Activated CD4-positive, alpha-beta T cell treated with anti-CD3 and anti-CD28 coated beads, Interleukin-2, amount 50 U/mL, for 1 hour (primary cell): ENCODE data around the gene AGO3.

Experiments
- DNase-seq: peaks from one replicate; pipeline ENCODE4 v3.0.0-alpha.2; 2020

Gene AGO3

DNA sequence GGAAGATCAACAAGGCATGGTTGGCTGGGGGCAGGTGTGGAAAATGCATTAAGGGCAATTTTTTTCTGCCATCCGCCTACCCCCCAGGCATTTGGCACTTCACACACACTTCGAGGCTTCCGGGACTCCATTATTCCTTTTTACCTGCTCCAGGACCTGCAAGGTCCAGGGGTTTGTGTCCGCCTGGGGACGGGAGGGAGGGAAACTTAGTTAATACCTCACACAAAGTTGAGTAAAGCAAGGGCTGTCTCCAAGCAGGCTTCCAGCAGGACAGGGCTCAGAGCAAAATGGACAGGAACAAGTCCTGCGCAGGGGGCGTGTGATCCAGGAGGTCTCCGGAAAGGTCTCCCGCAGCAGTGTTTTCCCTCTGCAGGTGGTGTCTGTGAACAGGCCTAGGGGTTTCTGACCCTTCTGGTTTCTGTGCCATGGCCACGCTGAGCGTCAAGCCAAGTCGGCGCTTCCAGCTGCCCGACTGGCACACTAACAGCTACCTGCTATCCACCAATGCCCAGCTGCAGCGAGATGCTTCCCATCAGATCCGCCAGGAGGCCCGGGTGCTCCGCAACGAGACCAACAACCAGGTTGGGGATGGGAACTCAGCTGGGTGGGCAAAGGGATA is 153.7 kb downstream of the AGO3 start:
- no peak for DNase-seq

DNA sequence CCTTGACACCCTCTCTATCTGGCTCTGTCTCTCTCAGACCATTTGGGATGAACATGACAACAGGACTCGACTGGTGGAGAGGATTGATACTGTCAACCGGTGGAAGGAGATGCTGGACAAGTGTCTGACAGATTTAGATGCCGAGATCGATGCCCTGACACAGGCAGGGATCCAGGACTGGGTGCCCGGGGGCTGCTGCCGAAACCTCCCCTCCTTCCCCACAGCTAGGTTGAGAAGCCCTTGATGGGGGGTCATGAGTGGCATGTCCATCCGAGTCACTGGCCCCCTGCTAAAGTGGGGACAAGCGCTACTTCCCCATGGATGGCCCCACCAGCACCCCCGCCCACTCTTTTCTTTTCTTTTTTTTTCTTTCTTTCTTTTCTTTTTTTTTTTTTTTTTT is 154.2 kb downstream of the AGO3 start:
- DNase-seq: no peak

DNA sequence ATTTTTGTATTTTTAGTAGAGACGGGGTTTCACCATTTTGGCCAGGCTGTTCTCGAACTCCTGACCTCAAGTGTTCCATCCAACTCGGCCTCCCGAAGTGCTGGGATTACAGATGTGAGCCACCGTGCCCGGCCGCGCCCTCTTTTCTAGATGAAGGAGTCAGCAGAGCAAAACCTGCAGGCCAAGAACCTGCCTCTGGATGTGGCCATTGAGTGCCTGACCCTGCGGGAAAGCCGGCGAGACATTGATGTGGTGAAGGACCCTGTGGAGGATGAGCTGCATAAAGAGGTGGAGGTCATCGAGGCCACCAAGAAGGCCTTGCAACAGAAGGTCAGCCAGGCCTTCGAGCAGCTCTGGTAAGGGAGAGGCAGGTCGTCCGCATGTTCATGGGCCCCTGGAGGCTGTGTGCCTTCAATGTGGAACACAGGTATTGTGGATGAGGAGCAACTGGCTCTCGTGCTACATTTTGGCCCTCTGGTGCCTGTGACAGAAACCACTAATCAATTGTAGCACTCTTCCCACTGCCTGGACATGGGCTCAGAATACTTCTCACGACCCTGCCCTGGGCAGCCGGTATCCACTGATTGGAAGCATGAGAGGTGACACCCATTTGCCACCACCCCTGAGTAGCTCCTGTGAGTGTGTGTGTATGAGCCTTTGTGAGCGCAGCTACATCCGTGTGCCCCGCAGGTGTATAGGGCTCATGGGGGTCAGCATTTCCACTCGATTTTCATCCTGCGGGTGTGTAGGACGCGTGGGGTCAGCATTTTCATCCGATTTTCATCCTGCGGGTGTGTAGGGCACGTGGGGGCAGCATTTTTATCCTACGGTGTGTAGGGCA is 155.0 kb downstream of the AGO3 start:
- DNase-seq: no peak

DNA sequence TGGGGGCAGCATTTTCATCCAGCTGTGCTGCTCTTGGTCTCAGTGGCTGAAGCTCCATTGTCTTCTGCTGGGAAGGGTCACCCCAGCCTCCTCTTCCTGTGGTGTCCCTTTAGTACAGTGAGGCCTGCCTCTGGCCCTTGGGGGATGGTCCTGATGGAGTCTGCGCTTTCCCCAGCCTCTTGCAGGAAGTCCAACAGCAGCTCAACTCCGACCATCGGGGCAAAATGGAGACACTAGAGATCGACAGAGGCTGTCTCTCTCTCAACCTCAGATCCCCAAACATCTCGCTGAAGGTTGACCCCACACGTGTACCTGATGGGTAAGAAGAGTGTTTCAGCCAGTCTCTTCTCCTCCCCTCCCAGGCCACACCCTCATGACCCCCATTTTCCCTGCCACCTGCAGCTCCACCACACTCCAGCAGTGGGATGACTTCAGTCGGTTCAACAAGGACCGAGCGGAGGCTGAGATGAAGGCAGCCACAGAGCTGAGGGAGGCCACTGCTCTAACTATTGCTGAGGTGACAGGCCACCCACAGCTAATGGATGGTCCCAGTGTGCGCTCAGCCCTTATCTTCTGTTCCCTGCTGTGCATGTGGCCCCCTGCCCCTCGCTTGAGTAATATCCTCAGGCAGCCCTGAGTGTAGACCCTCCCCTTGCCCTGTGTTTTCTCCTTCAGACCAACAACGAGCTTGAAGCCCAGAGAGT is 155.8 kb downstream of the AGO3 start:
- no peak for DNase-seq

DNA sequence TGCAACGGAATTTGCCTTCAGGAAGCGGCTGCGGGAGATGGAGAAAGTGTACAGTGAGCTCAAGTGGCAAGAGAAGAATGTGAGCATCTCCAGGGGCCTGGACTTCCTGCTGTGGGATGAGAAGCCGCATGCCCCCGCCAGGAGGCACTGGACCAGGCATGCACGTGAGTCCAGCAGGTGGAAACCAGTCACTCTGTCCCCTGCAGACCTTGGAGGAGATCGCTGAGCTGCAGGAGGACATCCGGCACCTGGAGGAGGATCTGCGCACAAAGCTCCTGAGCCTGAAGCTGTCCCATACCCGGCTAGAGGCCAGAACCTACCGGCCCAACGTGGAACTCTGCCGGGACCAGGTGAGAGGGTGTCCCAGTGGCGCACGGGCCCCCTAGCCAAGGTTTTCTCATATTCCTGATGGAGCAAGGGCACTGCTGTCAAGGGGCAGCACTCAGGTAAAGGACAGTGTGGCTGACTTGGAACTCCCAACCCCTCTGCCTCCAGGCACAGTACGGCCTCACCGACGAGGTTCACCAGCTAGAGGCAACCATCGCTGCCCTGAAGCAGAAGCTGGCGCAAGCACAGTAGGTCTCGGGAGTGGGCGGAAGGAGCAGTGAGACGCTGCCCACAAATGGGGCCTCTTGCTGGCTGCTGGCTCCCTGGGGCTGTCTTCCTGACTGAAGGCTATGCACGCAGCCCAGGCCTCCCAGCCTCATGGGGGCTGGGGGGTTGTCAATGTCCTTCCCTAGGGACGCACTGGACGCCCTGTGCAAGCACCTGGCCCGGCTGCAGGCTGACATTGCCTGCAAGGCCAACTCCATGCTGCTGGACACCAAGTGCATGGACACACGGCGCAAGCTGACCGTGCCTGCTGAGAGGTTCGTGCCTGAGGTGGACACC is 156.6 kb downstream of the AGO3 start:
- DNase-seq: no peak

DNA sequence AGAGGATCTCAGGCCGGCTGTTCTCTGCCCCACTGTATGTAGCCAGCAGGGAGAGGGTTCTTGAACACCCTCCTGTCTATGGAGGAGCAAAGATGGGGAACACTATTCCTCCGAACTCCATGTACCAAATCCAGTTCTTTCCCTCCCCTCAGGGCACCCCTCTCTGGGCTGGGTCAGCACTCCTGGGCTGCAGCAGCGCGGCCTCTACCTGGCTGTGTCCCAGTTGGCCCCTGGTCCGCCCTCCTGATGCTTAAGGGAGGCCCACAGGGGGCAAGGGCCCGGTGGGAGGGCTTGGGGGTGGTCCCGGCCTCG is 157.3 kb downstream of the AGO3 start:
- DNase-seq: no peak

DNA sequence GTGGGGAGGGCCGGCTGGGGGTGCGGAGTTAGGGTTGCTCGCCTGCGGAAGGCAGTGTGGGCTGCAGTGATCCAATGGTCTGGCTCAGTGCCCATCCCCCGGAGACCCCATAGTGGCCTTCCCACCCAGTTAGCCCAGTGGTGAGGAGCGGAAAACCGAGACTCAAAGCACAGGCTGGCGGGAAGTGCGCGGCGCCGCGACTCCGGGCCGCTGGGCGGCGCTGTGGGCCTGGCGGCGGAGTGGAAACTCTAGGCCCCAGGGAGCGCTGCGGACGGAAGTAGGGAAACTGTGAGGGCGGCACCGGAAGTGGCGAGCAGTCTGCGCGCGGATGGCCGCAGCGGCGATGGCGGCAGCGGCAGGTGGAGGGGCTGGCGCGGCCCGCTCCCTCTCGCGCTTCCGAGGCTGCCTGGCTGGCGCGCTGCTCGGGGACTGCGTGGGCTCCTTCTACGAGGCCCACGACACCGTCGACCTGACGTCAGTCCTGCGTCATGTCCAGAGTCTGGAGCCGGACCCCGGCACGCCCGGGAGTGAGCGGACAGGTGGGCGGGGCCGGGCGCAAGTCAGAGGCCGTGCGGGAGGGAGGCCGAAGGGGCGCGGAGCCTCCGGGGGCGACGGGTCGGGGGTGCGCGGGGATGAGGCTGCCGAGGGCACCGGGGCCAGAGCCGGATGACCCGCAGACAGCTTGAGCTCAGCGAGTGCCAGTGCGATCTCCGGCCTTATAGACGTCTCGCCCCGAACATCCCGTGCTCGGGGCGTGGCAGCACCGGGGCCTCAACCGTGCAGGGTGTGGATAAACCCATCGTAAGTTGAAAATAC is 157.9 kb downstream of the AGO3 start, which contains the start of gene ADPRS:
ADPRS (plus strand) TSS at position 316 of the 816 bp plus-strand sequence; CDS start at position 329, 13 bp downstream.
- peak; percentile 87 for DNase-seq

DNA sequence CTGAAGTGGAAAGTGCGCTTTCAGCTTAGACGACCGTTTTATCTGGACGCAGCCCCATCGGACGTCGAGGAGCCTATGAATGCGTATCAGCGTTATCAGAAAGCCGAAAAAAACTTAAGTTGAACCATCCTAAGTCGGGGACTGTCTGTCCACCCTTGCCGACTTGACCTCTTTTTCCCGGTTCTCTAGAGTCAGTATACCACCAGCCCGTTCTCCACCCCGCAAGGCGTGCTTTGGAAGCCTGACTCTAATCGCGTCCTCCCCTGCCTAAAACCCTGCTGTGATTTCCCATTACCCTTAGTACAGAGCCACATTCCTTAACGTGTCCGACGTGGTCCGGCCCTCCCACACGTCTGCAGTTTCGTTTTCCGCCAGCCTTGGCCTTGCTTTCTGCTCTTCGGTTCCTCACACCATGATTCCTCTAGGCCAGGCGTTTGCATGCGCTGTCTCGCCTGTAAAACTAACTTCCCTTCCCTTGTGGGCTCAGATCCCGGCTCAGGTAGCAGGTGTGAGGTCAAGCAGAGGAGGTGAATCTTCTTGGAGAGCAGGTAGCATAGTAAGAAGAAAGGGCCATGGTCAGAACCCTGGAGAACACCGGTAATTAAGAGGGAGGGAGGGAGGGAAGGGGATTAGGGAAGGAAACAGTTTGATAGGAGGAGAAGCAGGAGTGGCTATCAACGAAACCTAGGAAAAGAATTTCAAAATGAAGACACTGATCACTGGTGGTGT is 158.7 kb downstream of the AGO3 start:
- no peak for DNase-seq

DNA sequence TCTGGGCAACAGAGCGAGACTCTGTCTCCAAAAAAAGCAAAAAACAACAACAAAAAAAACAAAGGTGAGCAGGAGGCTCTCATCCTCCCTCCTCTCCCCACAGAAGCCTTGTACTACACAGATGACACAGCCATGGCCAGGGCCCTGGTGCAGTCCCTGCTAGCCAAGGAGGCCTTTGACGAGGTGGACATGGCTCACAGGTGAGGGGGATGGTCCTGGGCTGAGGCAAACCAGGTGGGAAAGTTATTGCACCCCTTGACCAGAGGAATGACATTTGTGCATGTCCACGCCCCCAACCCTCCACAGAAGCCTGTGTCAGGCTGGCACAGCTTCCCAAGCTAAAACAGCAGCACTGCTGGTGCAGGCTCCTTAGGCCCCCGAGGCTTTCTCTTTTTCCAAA is 160.2 kb downstream of the AGO3 start:
- DNase-seq: no peak

DNA sequence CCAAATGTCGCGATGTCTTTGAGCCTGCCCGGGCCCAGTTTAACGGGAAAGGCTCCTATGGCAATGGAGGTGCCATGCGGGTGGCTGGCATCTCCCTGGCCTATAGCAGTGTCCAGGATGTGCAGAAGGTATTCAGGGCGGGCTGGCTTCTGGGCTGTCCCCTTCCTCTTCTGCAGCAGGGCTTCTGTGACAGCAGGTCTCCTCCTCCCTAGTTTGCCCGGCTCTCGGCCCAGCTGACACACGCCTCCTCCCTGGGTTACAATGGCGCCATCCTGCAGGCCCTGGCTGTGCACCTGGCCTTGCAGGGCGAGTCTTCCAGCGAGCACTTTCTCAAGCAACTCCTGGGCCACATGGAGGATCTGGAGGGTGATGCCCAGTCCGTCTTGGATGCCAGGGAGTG is 160.8 kb downstream of the AGO3 start:
- no peak for DNase-seq

DNA sequence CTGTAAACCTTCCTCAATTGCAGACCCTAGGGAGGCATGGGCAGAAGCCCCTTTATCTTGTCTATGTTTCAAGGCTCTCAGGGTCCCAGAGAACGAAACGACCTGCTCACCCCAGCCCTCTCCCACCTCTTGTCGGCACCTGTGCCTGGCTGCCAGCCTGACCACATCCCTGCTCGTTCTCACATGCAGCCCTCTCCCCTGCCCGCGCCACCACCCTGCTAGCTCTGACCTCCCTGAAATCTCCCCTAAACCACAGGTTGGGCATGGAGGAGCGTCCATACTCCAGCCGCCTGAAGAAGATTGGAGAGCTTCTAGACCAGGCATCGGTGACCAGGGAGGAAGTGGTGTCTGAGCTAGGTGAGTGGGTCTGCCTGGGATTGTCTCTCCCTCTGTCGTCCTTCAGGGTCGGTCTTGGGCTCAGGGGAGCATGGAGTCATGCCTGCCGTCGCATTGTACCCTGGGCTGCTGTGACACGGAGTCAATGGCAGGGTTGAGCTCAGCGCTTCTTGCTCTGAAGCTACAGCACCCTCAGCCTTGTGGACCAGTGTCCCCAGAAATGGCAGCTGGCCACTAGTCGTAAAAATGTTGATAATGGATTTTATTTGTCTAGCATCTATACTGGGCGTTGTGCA is 161.4 kb downstream of the AGO3 start:
- DNase-seq: no peak

DNA sequence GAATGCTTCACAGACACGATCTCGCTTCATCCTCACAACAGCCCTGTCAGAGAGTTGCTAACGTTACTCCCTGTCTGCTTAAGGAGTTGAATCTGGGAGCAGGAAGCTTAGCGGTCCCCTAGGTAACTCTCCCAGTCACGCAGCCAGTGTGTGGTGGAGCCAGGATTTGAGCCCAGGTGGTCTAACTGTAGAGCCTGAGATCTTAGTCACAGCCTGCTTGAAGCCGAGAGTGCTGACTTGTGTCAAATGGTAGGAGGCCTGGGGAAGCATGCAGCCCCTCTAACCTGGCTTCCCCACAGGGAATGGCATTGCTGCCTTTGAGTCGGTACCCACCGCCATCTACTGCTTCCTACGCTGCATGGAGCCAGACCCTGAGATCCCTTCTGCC is 161.9 kb downstream of the AGO3 start:
- DNase-seq: no peak

DNA sequence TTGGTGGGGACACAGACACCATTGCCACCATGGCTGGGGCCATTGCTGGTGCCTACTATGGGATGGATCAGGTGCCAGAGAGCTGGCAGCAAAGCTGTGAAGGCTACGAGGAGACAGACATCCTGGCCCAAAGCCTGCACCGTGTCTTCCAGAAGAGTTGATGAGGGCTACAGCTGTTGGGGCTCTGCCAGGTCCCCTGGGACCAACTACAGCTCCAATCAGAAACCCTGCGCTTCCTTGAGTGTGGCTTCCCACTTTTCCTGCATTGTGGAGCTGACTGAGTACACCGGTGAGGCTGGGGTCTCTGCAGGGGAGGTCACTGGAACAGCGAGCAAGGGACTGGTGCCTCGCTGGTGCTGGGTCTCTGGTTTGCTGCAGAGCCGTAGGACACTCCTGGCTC is 162.3 kb downstream of the AGO3 start:
- no peak for DNase-seq

DNA sequence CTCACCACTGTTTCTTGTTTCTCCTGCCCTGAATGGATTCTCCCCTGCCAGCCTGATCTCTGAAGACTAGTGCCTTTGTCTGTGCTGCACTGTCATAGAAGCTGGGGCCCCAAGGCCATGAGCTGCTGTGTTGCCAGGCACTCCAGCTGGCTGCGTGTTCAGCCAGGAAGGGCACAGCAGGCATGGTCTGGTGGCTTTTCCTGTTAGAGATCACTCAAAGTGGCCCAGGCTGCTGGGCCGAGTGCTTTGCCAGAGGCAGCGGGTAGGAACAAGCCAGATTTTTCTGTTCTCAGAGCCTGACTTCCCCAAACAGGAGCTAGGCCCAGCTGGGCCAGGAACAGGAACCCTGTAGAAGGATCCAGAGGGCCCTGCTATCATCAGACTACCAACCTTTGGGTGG is 163.0 kb downstream of the AGO3 start:
- DNase-seq: no peak

DNA sequence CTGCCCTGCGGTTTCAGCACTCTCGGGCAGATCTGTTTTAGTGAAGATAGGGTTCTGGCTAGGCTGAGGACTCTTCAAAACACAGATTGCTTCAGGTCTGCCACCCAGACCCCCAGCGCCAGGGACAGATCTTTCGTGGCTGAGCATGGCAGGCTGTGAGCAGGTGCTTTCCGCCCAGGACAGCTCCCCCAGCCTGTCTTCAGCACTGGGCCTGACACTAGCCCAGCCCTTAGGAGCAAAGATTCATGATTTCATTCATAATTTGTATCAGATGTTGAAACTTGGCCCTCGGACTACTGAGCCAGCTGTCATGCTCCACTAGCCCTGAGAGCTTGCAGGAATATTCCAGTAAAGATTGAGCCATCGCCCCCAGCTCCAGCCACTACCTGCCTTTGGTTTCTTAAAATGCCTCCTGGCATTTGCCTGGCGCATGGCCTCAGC is 163.7 kb downstream of the AGO3 start:
- DNase-seq: no peak

DNA sequence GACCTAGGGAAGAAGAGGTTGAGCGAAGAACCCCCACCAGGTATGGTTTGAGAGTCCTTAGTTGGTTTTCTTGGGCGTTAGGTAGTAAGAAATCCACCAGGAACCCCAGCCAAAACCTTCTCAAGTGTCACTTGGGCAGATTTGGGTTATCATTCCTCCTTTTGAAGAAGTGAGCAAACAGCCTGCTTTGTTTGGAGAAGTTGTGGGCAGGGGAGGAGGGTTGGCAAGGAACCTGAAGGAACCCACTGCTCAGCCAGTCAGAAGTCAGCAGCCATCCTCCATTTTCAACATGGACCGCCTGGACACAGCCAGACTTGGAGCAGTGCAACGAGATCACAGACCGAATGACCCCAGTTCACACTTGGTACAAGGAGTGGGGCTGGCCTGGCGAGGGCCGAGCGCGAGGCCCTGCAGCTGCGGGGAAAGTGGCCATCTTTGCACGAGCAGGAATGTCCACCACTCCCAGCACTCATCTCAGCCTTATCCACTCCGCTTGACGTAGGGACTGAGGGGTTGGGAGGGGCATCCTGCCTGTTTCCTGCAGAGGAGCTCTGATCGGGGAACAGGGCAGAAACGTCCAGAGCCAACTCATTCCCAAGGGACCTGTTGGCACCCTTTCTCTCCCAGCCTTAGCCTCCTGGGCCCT is 165.0 kb downstream of the AGO3 start:
- DNase-seq: no peak

DNA sequence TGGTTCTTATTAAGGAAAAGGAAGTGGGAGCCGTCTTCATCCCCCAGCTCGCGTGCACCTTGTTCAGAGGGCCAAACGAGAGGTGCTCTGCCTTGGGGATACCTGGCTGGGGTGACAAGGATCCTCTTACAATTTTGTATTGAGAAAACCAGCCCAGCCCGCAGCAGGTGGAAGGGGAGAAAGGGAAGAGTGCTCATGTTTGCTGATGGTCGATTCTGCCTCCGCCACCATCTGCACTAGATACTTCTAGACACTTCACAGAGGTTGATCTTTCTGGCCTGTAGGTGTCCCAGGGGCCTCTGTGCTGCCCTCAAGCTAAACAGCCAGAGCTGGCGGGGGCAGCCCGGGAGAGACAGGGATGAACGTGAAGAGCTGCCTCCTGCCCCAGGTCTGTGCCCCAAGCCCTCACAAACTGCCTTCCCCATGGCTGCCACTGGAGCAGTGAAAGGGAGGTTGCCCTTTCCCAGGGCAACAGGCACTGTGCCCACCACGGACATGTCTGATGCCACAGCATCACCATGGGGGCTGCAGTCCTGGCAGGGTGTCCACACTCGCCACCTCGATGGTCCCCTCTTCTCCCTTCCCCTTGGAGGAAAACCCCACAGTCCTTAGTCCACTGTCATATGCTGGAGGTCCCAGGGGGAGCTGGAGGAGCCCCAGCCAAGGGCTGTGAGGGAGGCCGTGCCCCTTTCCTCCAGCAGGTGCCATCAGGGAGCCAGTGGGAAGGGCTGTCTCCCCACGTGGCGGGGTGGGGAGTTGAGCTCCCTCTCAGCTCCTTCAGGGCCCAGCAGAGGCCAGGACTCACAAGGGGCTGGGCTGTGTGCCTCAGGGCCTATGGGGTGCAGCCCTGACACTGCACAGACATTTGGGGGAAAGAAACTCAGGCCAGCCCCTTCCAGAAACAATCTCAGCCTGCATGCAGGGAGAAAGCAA is 165.9 kb downstream of the AGO3 start:
- DNase-seq: no peak

DNA sequence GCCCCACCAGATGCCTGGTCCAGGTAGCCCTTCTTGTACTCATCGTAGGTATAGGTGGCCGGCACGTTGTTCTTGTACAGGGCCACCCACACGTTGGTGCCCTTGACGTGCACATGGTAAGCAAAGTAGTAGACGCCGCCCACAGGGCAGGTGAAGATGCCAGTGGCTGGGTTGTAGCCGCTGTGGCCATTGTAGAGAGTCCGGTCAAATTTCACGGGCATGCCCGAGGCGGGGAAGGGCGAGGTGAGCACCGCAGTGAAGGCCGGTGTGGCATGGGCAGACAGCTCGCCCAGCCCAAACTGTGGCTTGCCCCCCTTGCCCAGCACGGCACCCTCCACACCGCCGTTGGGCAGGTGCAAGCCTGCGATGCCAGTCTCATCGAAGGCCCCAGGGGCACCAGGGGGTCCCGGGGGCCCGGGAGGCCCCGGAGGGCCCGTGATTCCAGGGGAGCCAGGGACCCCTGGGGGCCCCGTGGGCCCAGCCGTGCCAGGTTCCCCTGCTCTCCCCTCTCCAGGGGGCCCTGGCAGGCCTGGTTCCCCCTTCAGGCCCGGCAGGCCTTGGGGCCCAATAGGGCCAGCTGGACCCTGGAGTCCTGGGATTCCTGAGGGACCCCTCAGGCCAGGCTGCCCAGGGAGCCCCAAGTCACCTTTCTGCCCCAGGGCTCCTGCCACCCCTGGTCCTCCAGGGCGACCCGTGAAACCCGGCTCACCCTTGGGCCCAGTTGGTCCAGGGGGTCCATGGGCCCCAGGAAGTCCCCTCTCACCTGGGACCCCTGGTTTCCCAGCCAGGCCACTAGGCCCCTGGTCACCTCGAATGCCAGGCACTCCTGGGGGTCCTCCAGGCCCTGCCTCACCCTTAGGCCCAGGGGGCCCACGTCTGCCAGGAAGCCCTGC is 167.0 kb downstream of the AGO3 start:
- DNase-seq: no peak
